GM19467 (cell line): ENCODE measurements around the gene RGMA.

ENCODE experiments used
- ATAC-seq: cut with Tn5 transposase; IDR thresholded peaks from one replicate; pipeline ENCODE4 v1.9.1; 2021; ENCODE audit warnings: mild to moderate bottlenecking, moderate library complexity; ENCODE audit not compliant: unreplicated experiment

The RGMA gene

GRCh38 chr15:93102211-93102610, 13.2 kb upstream of the RGMA start:
- ATAC-seq: no peak

- no peak for ATAC-seq
Measured at GRCh38 chr15:93093765-93094164, 4.8 kb upstream of the RGMA start.

- ATAC-seq: no peak
Measured at GRCh38 chr15:93091465-93091864, 2.5 kb upstream of the RGMA start.

- no peak for ATAC-seq
Measured at GRCh38 chr15:93089727-93090305, 805 bp upstream of the RGMA start.

GRCh38 chr15:93088200-93088980, 621 bp downstream of the RGMA start:
- peak; percentile 26 for ATAC-seq

- peak; percentile 53 for ATAC-seq
Measured at GRCh38 chr15:93087825-93088199, 1.2 kb downstream of the RGMA start.

GRCh38 chr15:93086791-93087190, 2.2 kb downstream of the RGMA start:
- no peak for ATAC-seq

GRCh38 chr15:93085692-93086091, 3.3 kb downstream of the RGMA start:
- ATAC-seq: no peak

GRCh38 chr15:93082861-93083260, 6.2 kb downstream of the RGMA start:
- no peak for ATAC-seq

GRCh38 chr15:93081399-93081798, 7.6 kb downstream of the RGMA start:
- no peak for ATAC-seq

GRCh38 chr15:93080451-93080850, 8.6 kb downstream of the RGMA start:
- ATAC-seq: no peak

GRCh38 chr15:93076875-93077274, 12.1 kb downstream of the RGMA start:
- no peak for ATAC-seq

- no peak for ATAC-seq
Measured at GRCh38 chr15:93076217-93076616, 12.8 kb downstream of the RGMA start.

GRCh38 chr15:93074599-93074998, 14.4 kb downstream of the RGMA start:
- no peak for ATAC-seq

GRCh38 chr15:93073465-93073952, 15.5 kb downstream of the RGMA start:
- no peak for ATAC-seq

- no peak for ATAC-seq
Measured at GRCh38 chr15:93072411-93073394, 16.3 kb downstream of the RGMA start.

GRCh38 chr15:93072011-93072410, 17.0 kb downstream of the RGMA start:
- ATAC-seq: no peak

- ATAC-seq: no peak
Measured at GRCh38 chr15:93071469-93071936, 17.5 kb downstream of the RGMA start.

- ATAC-seq: no peak
Measured at GRCh38 chr15:93070551-93071296, 18.3 kb downstream of the RGMA start.

GRCh38 chr15:93070132-93070531, 18.9 kb downstream of the RGMA start:
- ATAC-seq: no peak
